ENCODE results near the gene IRF2BP2.

The IRF2BP2 gene

DNA sequence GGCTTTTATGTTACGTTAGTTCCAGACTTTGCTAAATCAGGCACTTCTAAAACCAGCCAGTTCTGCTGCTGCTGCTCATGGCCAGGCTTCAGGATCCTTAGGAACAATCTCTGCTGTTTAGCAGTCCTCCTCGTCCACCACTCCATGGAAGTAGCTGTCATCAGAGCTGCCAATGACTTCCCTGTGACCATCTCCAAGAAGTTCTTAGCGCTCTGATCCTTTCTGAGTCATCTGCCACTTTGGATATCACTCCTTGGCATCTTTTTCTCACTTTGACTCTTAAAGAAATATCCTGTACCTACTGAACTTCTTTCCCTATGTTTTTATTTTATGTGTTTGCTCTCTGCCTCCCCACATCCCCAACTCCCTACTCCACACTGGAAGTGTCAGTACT, 14.7 kb upstream of the IRF2BP2 start:
- Histone ChIP-seq H2BK120ac (ENCODE audit: low read depth, low read length) (no peak overlapping the region), H3K4me1 (ENCODE audit: control insufficient read depth in 2 of 2, insufficient read depth in 1 of 2, low read depth in 1 of 2, low read length in 2 of 2) (peaks cover 4 to 9% of the 10 kb centered on the region in 2 donors), H2BK12ac (ENCODE audit: low read length) (no peak overlapping the region), H3K9me3 (replicated peaks in 1 of 2; ENCODE audit: control insufficient read depth in 2 of 2, insufficient read depth in 1 of 2, low read depth in 1 of 2, low read length in 2 of 2) (no peaks in the 10 kb centered on the region), H3K23ac (ENCODE audit: low read depth, low read length, poor library complexity) (no peak overlapping the region), H4K91ac (ENCODE audit: low read depth, low read length, poor library complexity) (no peak overlapping the region), H2AK5ac (ENCODE audit: low read depth, low read length) (no peak overlapping the region), H3K4me3 (ENCODE audit: low read length in 2 of 2) (no peak overlapping the region), H3K27me3 (ENCODE audit: control insufficient read depth in 3 of 3, insufficient read depth in 3 of 3, low read depth in 1 of 3, low read length in 3 of 3) (no peaks in the 10 kb centered on the region), H2AFZ (ENCODE audit: low read length) (no peak overlapping the region), H3K14ac (ENCODE audit: low read length) (no peak overlapping the region), H3K9ac (ENCODE audit: low read depth, low read length, poor library complexity) (no peak overlapping the region), H3K36me3 (replicated peaks in 1 of 2; ENCODE audit: control insufficient read depth in 2 of 2, insufficient read depth in 2 of 2, low read length in 2 of 2) (no peaks in the 10 kb centered on the region), H3K4ac (ENCODE audit: low read length) (no peak overlapping the region), H4K8ac (ENCODE audit: low read depth, low read length) (no peak overlapping the region), H3K18ac (ENCODE audit: low read length) (peak overlapping the region; percentile 13), H3K4me2 (ENCODE audit: insufficient read depth, low read length, poor library complexity, severe bottlenecking) (no peak overlapping the region), H3K79me1 (ENCODE audit: low read depth, low read length) (no peaks in the 10 kb centered on the region), H2BK5ac (ENCODE audit: low read length) (no peak overlapping the region), H3K27ac (replicated peaks; ENCODE audit: low read length) (no peak overlapping the region), H2BK15ac (ENCODE audit: low read length) (no peak overlapping the region)
- no peak for DNase-seq (ENCODE audit: low spot score)
- no CpG with 5 or more reads among the region's 3 CpGs for WGBS, 2 donors (ENCODE audit: extremely low coverage in 2 of 2, insufficient read length in 2 of 2, insufficient replicate concordance in 1 of 2)

DNA sequence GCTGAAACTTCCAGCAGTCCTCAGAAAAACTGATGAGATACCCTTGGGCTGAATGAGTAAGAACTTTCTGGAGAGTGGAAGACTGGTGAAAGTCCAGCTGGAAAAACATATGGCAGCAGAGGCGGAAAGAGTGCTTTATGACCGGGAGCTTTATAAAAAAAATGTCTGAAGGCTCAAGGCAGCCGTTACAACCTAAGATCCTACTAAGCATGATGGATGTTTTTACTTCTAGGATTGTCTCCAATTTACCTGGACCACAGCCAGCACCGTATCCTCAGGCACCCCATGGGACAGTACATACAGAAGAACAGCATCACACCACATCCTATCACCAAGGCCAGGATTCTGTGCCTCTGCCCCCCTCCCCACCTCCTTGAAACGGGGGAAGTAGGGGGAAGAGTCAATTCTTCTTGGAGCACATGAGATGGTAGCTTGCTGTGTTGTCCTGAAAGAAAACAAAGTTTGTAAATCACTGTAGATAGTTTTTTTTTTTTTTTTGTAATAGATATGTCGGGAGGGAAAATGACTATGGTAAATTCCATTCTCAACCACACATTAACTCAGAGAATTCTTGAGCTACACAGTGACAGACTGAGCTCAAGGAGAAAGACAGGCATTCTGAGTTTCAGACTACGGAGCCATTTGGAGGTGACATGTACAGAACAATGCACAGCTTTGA, 11.8 kb upstream of the IRF2BP2 start:
- Histone ChIP-seq H3K18ac (ENCODE audit: low read length) (peak overlapping the region; percentile 11), H3K27me3 (ENCODE audit: control insufficient read depth in 3 of 3, insufficient read depth in 3 of 3, low read depth in 1 of 3, low read length in 3 of 3) (no peaks in the 10 kb centered on the region), H3K27ac (replicated peaks; ENCODE audit: low read length) (no peak overlapping the region), H2BK15ac (ENCODE audit: low read length) (no peak overlapping the region), H3K4me1 (ENCODE audit: control insufficient read depth in 2 of 2, insufficient read depth in 1 of 2, low read depth in 1 of 2, low read length in 2 of 2) (peaks cover 19 to 23% of the 10 kb centered on the region in 2 donors), H2AFZ (ENCODE audit: low read length) (no peak overlapping the region), H3K9ac (ENCODE audit: low read depth, low read length, poor library complexity) (no peak overlapping the region), H4K91ac (ENCODE audit: low read depth, low read length, poor library complexity) (no peak overlapping the region), H4K8ac (ENCODE audit: low read depth, low read length) (no peak overlapping the region), H3K4me2 (ENCODE audit: insufficient read depth, low read length, poor library complexity, severe bottlenecking) (no peak overlapping the region), H2BK5ac (ENCODE audit: low read length) (peak overlapping the region; percentile 45), H3K4ac (ENCODE audit: low read length) (no peak overlapping the region), H3K23ac (ENCODE audit: low read depth, low read length, poor library complexity) (no peak overlapping the region), H2BK120ac (ENCODE audit: low read depth, low read length) (no peak overlapping the region), H3K9me3 (replicated peaks in 1 of 2; ENCODE audit: control insufficient read depth in 2 of 2, insufficient read depth in 1 of 2, low read depth in 1 of 2, low read length in 2 of 2) (no peaks in the 10 kb centered on the region), H2BK12ac (ENCODE audit: low read length) (no peak overlapping the region), H3K79me1 (ENCODE audit: low read depth, low read length) (no peaks in the 10 kb centered on the region), H2AK5ac (ENCODE audit: low read depth, low read length) (peak overlapping the region; percentile 86), H3K14ac (ENCODE audit: low read length) (no peak overlapping the region), H3K36me3 (replicated peaks in 1 of 2; ENCODE audit: control insufficient read depth in 2 of 2, insufficient read depth in 2 of 2, low read length in 2 of 2) (no peaks in the 10 kb centered on the region), H3K4me3 (ENCODE audit: low read length in 2 of 2) (no peak overlapping the region)
- no CpG with 5 or more reads among the region's 7 CpGs for WGBS, 2 donors (ENCODE audit: extremely low coverage in 2 of 2, insufficient read length in 2 of 2, insufficient replicate concordance in 1 of 2)
- no peak for DNase-seq (ENCODE audit: low spot score)

DNA sequence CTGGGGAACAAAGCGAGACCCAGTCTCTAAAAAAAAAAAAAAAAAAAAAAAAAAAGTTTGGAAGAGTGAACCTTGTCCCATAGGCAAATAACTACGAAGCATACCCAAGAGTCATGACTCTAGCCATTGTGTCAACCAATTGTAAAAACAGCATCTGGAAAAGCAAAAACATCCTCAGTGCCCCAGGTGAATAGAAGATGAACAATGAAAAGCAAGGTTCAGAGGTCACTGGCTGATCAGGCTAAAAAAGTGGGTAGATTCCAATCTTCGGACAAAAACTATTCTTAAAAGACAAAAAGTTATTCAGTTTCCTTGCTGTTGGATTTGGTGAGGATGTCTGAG, 11.1 kb upstream of the IRF2BP2 start:
- Histone ChIP-seq H4K8ac (ENCODE audit: low read depth, low read length) (no peak overlapping the region), H3K27ac (replicated peaks; ENCODE audit: low read length) (no peak overlapping the region)
- no CpG with 5 or more reads among the region's 3 CpGs for WGBS, 2 donors (ENCODE audit: extremely low coverage in 2 of 2, insufficient read length in 2 of 2, insufficient replicate concordance in 1 of 2)

DNA sequence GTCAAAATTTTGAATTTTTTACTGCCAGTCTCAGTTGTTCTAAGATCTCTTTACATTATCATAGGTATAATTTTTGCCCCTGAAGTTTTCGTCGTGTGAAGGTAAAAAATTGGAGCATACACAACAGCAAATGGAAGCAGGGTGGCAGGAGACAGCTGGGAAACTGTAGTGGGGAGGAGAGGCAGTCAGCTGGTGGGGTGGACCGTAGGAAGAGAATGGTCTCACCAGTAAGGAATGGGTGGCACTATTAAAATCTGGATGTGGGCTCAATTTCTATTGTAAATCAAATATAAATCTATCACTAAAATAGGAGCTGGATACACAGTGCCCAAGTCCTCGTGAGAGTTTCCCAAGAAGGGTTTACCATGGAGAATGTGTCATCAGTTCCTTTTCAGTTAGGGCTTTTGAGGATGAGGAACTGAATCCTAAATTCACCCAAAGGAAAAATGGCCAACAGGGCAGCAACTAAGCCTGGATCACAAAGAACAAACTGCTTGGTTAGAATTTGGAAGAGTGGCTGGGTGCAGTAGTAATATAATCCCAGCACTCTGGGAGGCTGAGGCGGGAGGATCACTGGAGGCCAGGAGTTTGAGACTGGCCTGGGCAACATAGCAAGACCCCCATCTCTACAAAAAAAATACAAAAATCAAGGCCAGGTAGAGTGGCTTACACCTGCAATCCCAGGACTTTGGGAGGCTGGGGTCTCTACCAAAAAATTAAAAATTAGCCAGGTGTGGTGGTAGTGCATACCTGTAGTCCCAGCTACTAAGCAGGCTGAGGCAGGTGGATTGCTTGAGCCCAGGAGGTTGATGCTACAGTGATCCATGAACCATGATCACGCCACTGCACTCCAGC, 10.5 kb upstream of the IRF2BP2 start:
- no CpG with 5 or more reads among the region's 6 CpGs for WGBS, 2 donors (ENCODE audit: extremely low coverage in 2 of 2, insufficient read length in 2 of 2, insufficient replicate concordance in 1 of 2)
- no peak overlapping the region for H2BK5ac ChIP-seq (ENCODE audit: low read length)
- no peak for DNase-seq (ENCODE audit: low spot score)

More for the DNA sequence above, 11.1 kb upstream of the IRF2BP2 start:
- no peaks in the 10 kb centered on the region for H3K27me3 ChIP-seq (ENCODE audit: control insufficient read depth in 3 of 3, insufficient read depth in 3 of 3, low read depth in 1 of 3, low read length in 3 of 3)
- no peaks in the 10 kb centered on the region for H3K79me1 ChIP-seq (ENCODE audit: low read depth, low read length)
- no peaks in the 10 kb centered on the region for H3K36me3 ChIP-seq (replicated peaks in 1 of 2; ENCODE audit: control insufficient read depth in 2 of 2, insufficient read depth in 2 of 2, low read length in 2 of 2)
- H2BK5ac ChIP-seq (ENCODE audit: low read length): no peak overlapping the region
- no peak for DNase-seq (ENCODE audit: low spot score)
- no peak overlapping the region for H2AFZ ChIP-seq (ENCODE audit: low read length)
- H3K18ac ChIP-seq (ENCODE audit: low read length): no peak overlapping the region
- no peak overlapping the region for H3K9ac ChIP-seq (ENCODE audit: low read depth, low read length, poor library complexity)
- no peak overlapping the region for H3K23ac ChIP-seq (ENCODE audit: low read depth, low read length, poor library complexity)
- H3K4me1 ChIP-seq (ENCODE audit: control insufficient read depth in 2 of 2, insufficient read depth in 1 of 2, low read depth in 1 of 2, low read length in 2 of 2): peaks cover 19 to 28% of the 10 kb centered on the region in 2 donors
- H2BK120ac ChIP-seq (ENCODE audit: low read depth, low read length): no peak overlapping the region
- H4K91ac ChIP-seq (ENCODE audit: low read depth, low read length, poor library complexity): no peak overlapping the region
- H2BK12ac ChIP-seq (ENCODE audit: low read length): no peak overlapping the region
- no peak overlapping the region for H2BK15ac ChIP-seq (ENCODE audit: low read length)
- no peak overlapping the region for H2AK5ac ChIP-seq (ENCODE audit: low read depth, low read length)
- H3K4me3 ChIP-seq (ENCODE audit: low read length in 2 of 2): no peak overlapping the region
- no peak overlapping the region for H3K14ac ChIP-seq (ENCODE audit: low read length)
- H3K9me3 ChIP-seq (replicated peaks in 1 of 2; ENCODE audit: control insufficient read depth in 2 of 2, insufficient read depth in 1 of 2, low read depth in 1 of 2, low read length in 2 of 2): no peaks in the 10 kb centered on the region
- H3K4me2 ChIP-seq (ENCODE audit: insufficient read depth, low read length, poor library complexity, severe bottlenecking): no peak overlapping the region
- no peak overlapping the region for H3K4ac ChIP-seq (ENCODE audit: low read length)

More for the DNA sequence above, 10.5 kb upstream of the IRF2BP2 start:
- Histone ChIP-seq H3K27me3 (ENCODE audit: control insufficient read depth in 3 of 3, insufficient read depth in 3 of 3, low read depth in 1 of 3, low read length in 3 of 3) (no peaks in the 10 kb centered on the region), H4K8ac (ENCODE audit: low read depth, low read length) (no peak overlapping the region), H2BK120ac (ENCODE audit: low read depth, low read length) (no peak overlapping the region), H4K91ac (ENCODE audit: low read depth, low read length, poor library complexity) (no peak overlapping the region), H3K4ac (ENCODE audit: low read length) (no peak overlapping the region), H3K14ac (ENCODE audit: low read length) (no peak overlapping the region), H3K79me1 (ENCODE audit: low read depth, low read length) (no peaks in the 10 kb centered on the region), H3K4me1 (ENCODE audit: control insufficient read depth in 2 of 2, insufficient read depth in 1 of 2, low read depth in 1 of 2, low read length in 2 of 2) (peaks cover 19 to 28% of the 10 kb centered on the region in 2 donors), H3K4me3 (ENCODE audit: low read length in 2 of 2) (no peak overlapping the region), H3K18ac (ENCODE audit: low read length) (peak overlapping the region; percentile 64), H3K9me3 (replicated peaks in 1 of 2; ENCODE audit: control insufficient read depth in 2 of 2, insufficient read depth in 1 of 2, low read depth in 1 of 2, low read length in 2 of 2) (no peaks in the 10 kb centered on the region), H3K27ac (replicated peaks; ENCODE audit: low read length) (no peak overlapping the region), H3K9ac (ENCODE audit: low read depth, low read length, poor library complexity) (no peak overlapping the region), H2AFZ (ENCODE audit: low read length) (no peak overlapping the region), H2BK15ac (ENCODE audit: low read length) (no peak overlapping the region), H3K23ac (ENCODE audit: low read depth, low read length, poor library complexity) (no peak overlapping the region), H3K4me2 (ENCODE audit: insufficient read depth, low read length, poor library complexity, severe bottlenecking) (no peak overlapping the region), H3K36me3 (replicated peaks in 1 of 2; ENCODE audit: control insufficient read depth in 2 of 2, insufficient read depth in 2 of 2, low read length in 2 of 2) (no peaks in the 10 kb centered on the region), H2BK12ac (ENCODE audit: low read length) (no peak overlapping the region), H2AK5ac (ENCODE audit: low read depth, low read length) (no peak overlapping the region)

Measured in neuronal stem cell (in vitro differentiated cells).